ENCODE results near the gene TRIM37.
"Not testable (repeated sequence)": the region's sequence is repeated elsewhere in the genome, so short reads cannot be mapped to it uniquely, and the experiment has no call there.

The TRIM37 gene

GRCh38 chr17:59111539-59111938 is 4.9 kb upstream of the TRIM37 start:
- no peak for DNase-seq (ENCODE audit: low spot score)

DNA sequence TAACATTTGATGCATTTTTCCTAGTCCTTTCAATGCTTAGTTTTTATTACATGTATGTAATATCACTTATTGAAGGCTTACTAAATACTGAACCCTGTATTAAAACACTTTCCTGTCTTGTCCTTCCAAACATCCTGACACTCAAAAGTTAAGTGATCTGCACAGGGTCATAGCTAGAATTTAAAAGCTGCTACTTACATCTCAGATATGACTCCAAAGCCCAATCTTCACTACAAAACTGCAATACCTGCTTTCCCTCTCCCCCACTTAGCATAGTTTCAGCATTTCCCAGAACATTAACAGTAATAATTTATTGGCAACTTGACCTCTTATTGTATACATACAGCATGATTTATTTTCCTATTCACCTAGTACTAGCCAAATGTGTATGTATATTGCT is 4.3 kb upstream of the TRIM37 start:
- no peak for DNase-seq (ENCODE audit: low spot score)

- no peak for DNase-seq (ENCODE audit: low spot score)
Observed at GRCh38 chr17:59108400-59109102, 1.9 kb upstream of the TRIM37 start.

DNA sequence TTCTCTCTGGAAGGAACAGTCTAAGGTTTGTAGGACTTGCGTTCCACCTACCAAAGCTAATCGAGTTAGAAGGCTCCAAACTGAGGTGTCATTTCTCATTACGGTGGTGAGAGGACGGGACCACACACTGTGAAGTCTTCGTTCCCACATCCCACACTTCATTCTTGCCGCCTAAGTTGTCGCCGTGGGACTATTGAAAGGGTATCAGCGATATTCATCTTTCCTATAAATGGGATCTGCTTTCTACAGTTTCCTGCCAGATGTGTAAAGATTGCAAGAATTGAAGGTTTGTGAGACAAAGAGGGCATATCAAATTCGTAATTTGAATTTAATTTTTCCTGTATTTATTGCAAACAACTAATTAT is 608 bp upstream of the TRIM37 start:
- no peak for DNase-seq (ENCODE audit: low spot score)

DNA sequence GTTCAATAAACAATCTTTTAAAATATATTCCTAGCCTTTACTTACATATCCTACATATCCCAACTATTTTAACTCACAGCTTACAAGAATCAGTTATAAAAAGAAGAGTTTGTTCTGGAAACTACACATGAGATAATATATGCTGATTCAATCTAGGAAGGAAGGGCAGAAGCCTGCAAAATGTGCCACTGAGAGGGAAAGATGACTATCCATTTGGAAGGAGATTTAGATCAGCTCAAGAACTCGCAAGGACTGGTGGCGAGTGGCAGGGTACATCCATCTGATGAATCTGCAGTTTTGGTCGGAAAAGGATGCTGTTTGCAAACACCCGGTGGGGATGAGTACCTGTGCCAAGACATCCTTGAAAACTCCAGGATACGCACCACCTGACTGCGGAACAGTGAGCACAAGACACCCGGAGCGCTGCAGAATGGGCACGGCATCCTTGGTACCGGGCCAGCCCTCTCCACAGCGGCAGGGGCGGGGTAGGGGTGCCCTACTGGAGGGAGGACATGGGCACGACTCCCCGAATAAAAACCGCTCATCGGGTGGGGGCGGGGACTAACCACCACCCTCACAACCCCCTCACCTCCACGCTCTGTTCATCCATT is 723 bp downstream of the TRIM37 start:
- DNase-seq (ENCODE audit: low spot score), result peak; percentile 82

DNA sequence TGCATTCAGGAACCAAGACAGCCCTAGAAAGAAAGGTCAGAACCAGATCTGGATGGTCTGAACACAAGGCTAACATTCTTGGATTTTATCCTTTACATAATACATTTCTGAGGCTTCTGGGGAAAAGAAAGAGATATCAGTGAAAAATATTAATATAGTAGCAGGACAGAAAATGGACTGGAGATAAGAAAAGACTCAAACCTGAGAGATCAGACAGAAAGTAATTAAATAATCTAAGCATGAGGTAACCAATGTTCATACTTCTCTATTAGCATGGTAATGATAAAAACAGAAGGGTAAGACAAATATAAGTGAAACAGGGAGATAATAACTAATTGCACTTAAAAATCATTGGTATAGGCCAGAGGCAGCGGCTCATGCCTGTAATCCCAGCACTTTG is 5.5 kb downstream of the TRIM37 start:
- DNase-seq (ENCODE audit: low spot score), result no peak

DNA sequence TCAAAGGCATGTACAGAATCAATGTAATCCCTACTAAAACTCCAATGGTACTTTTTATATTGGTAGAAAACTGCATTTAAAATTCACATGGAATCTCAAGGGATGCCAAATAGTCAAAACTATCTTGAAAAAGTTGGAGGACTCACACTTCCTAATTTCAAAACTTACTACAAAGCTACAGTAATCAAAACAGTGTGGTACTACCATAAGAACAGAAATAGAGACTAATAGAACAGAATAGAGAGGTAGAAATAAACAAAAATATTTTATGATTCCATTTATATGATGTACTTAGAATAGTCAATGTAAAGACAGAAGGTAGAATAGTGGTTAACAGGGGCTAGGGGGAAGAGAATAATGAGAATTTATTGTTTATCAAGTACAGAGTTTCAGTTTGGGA is 8.8 kb downstream of the TRIM37 start:
- DNase-seq (ENCODE audit: low spot score), result no peak

- no peak for DNase-seq (ENCODE audit: low spot score)
Observed at GRCh38 chr17:59094861-59095530, 11.7 kb downstream of the TRIM37 start.

DNA sequence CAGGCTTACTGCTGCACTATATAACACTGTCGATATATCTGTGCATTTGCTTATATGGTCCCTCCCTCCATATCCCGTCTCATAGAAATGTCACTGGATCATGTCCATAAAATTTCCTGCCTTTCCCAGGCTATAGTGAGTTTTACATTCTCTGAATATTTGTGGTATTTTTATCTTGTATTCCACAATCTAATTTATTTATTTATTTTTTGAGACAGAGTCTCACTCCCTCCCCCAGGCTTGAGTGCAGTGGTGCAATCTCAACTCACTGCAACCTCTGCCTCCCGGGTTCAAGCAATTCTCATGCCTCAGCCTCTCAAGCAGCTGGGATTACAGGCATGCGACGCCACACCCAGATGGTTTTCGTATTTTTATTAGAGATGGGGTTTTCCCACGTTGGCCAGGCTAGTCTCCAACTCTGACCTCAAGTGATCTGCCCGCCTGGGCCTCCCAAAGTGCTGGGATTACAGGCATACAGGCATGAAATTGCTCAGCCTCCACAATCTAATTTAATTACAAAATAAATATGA is 12.9 kb downstream of the TRIM37 start:
- no peak for DNase-seq (ENCODE audit: low spot score)

GRCh38 chr17:59093145-59093701 is 13.5 kb downstream of the TRIM37 start:
- no peak for DNase-seq (ENCODE audit: low spot score)

- DNase-seq (ENCODE audit: low spot score), result not testable (repeated sequence)
Observed at GRCh38 chr17:59090593-59090992, 16.1 kb downstream of the TRIM37 start.

DNA sequence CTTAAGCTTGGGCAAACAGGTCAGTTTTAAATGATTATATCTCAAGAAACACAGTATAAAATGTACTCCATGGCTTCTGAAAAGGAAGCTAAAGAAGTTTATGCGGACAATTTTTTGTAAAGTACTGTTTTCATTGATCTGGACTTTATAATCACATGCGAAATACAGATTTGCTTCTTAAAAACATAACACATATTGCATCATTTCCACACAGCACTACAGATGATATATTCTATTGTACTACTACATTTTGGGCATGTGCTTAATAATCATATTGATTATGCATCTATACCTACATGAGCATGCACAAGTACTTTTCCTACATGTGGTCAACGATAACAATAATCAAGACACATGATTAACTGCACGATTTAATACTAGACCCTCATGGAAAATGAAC is 22.5 kb downstream of the TRIM37 start:
- no peak for DNase-seq (ENCODE audit: low spot score)

- no peak for DNase-seq (ENCODE audit: low spot score)
Observed at GRCh38 chr17:59074494-59074893, 32.2 kb downstream of the TRIM37 start.

DNA sequence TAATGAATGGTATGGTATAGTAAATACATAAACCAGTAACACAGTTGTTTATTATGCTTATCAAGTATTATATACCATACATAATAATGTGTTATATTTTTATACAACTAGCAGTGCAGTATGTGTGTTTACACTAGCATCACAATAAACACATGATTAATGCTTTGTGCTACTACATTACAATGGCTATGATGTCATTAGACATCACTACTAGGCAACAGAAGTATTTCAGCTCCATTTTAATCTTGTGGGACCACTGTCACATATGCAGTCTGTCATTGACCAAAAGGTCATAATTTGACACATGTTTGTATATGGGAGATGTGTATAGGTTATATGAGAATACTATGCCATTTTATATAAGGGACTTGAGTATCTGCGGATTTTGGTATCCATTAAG is 32.7 kb downstream of the TRIM37 start:
- no peak for DNase-seq (ENCODE audit: low spot score)

DNA sequence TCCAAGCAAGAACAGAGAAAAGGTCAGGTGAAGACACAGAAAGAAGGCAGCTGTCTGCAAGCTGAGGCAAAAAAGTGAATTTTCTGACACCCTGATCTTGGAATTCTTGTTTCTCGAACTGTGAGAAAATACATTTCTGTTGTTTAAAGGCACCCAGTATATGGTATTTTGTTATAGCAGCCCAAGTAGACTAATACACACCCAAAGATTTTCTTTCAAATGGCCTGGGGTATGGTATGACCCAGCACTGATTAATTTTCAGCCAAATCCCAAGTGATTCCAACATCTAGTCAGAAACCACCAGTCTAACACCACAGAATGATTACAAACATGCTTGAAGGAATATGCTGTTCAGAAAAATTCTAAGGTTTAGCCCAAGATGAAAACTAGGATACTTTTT is 36.8 kb downstream of the TRIM37 start:
- DNase-seq (ENCODE audit: low spot score), result no peak

- no peak for DNase-seq (ENCODE audit: low spot score)
Observed at GRCh38 chr17:59067756-59068155, 38.9 kb downstream of the TRIM37 start.

DNA sequence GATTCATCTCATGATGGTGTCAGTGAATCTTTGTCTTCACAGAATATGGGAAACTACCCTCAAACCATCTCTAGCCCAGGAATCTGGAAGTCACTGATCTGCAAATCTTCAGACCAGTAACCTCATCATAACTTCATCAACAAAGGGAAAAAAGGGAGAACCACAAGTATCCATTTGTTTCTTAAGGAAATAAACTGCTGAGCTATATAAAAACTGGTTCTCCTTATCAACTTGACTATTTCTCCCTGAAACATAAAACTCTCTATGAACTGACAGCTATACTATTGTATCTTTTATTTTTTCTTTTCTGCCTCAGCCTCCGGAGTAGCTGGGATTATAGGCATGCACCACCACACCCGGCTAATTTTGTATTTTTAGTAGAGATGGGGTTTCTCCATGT is 39.3 kb downstream of the TRIM37 start:
- no peak for DNase-seq (ENCODE audit: low spot score)

GRCh38 chr17:59062509-59062908 is 44.2 kb downstream of the TRIM37 start:
- DNase-seq (ENCODE audit: low spot score), result no peak

- DNase-seq (ENCODE audit: low spot score), result no peak
Observed at GRCh38 chr17:59056857-59057256, 49.8 kb downstream of the TRIM37 start.

GRCh38 chr17:59049798-59050197 is 56.9 kb downstream of the TRIM37 start:
- DNase-seq (ENCODE audit: low spot score), result no peak

DNA sequence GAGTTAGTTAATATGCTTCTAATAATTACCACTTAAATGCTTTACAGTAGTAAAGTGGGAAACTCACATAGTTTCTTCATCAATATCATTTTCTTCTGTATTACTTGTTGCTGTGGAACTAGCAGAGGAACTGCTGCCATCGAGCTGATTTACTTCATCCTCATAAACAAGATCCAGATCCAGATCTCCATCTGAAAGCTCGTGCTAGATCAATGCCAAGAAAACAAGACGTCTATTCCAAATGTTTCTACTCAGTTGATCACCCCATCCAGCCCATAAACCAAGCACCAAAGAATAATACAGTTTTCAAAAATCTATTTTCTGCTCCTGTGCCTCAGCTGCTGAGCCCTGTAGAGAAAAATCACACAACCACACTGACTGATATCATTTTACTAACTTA is 59.1 kb downstream of the TRIM37 start:
- no peak for DNase-seq (ENCODE audit: low spot score)

- DNase-seq (ENCODE audit: low spot score), result no peak
Observed at GRCh38 chr17:59046192-59046591, 60.5 kb downstream of the TRIM37 start.

GRCh38 chr17:59038734-59039133 is 67.9 kb downstream of the TRIM37 start:
- no peak for DNase-seq (ENCODE audit: low spot score)

Measured in D341Med (cell line).